H1 (cell line): Measurements from ENCODE around the gene DLL3. TPM values are rescaled to one million over a fixed set of nuclear protein-coding genes. Genes with fewer than 3 reads are reported as not detected.

Experiments
- CTCF ChIA-PET: fragments of 300-600 bp; sonication (Branson Sonifier 250); formaldehyde crosslinking; loops from one replicate; lab custom pipeline; 2021; ENCODE audit not compliant: partially characterized antibody; lab: Charles Lee
- POLR2A ChIA-PET: fragments of 300-600 bp; sonication (Branson Sonifier 250); formaldehyde crosslinking; loops from one replicate; lab custom pipeline; 2021; ENCODE audit warnings: inconsistent platforms; ENCODE audit not compliant: partially characterized antibody; lab: Charles Lee
- DNase-seq, 2 experiments: peaks; one replicate each; pipeline versions ENCODE4 v3.0.0 to v3.0.0-alpha.2; 2010 to 2022; ENCODE audit warnings: low spot score in 2 of 2, low read depth in 1 of 2, mixed read lengths in 1 of 2
- FAIRE-seq: peaks from 2 replicates; lab custom pipeline; 2011; peaks lifted over from hg19 to GRCh38; lab: Jason Lieb, UNC
- H2AFZ ChIP-seq: 2 replicates; pipeline ENCODE4 v1.8.1; 2012; ENCODE audit warnings: low read length, inconsistent platforms
- H2AK5ac ChIP-seq: 2 replicates; pipeline ENCODE4 v1.6.1; 2013; ENCODE audit warnings: low read depth, low read length
- H2BK120ac ChIP-seq: replicated peaks from 2 replicates; pipeline ENCODE3; 2013; ENCODE audit warnings: low read depth, low read length, inconsistent platforms
- H2BK12ac ChIP-seq: 2 replicates; pipeline ENCODE4 v1.6.1; 2013; ENCODE audit warnings: low read depth, low read length
- H2BK15ac ChIP-seq: 2 replicates; pipeline ENCODE4 v1.6.1; 2013; ENCODE audit warnings: low read length
- H2BK20ac ChIP-seq: 2 replicates; pipeline ENCODE4 v1.6.1; 2013; ENCODE audit warnings: low read length
- H2BK5ac ChIP-seq: 2 replicates; pipeline ENCODE4 v1.6.1; 2013; ENCODE audit warnings: low read depth, low read length
- H3K14ac ChIP-seq: 2 replicates; pipeline ENCODE4 v1.6.1; 2013; ENCODE audit warnings: inconsistent platforms; ENCODE audit not compliant: insufficient read length
- H3K18ac ChIP-seq: 2 replicates; pipeline ENCODE4 v1.6.1; 2013; ENCODE audit warnings: low read length; ENCODE audit errors: extremely low read depth
- H3K23ac ChIP-seq: 2 replicates; pipeline ENCODE4 v1.6.1; 2013; ENCODE audit warnings: inconsistent platforms; ENCODE audit not compliant: insufficient read length
- H3K23me2 ChIP-seq: 2 replicates; pipeline ENCODE4 v1.6.1; 2013; ENCODE audit warnings: low read depth, low read length
- H3K27ac ChIP-seq: 2 replicates; pipeline ENCODE4 v1.6.1; 2011; ENCODE audit warnings: low read depth, low read length, inconsistent platforms
- H3K27me3 ChIP-seq, 4 experiments: replicated peaks in 1 of 4; 1 replicate in 1 of 4; 2 replicates in 3 of 4; pipeline versions ENCODE4 v1.6.1 to v1.8.1; 2011 to 2013; ENCODE audit warnings: low read length in 3 of 4, mild to moderate bottlenecking in 3 of 4, inconsistent platforms in 2 of 4, mixed read lengths in 2 of 4, moderate library complexity in 1 of 4; ENCODE audit not compliant: control insufficient read depth in 3 of 4, insufficient read depth in 3 of 4; ENCODE audit errors: extremely low read depth in 1 of 4
- H3K36me3 ChIP-seq, 4 experiments: 2 replicates each; pipeline versions ENCODE4 v1.6.1 to v1.8.1; 2011 to 2013; ENCODE audit warnings: mild to moderate bottlenecking in 4 of 4, low read length in 3 of 4, moderate library complexity in 2 of 4, control low read depth in 1 of 4, inconsistent platforms in 1 of 4; ENCODE audit not compliant: insufficient read depth in 4 of 4, control insufficient read depth in 2 of 4
- H3K4ac ChIP-seq: replicated peaks from 2 replicates; pipeline ENCODE3; 2013; ENCODE audit warnings: low read length, low read depth, mixed read lengths, inconsistent platforms; ENCODE audit not compliant: insufficient read length
- H3K4me1 ChIP-seq, 4 experiments: replicated peaks in 1 of 4; 1 replicate in 1 of 4; 2 replicates in 3 of 4; pipeline versions ENCODE4 v1.6.1 to v1.8.1; 2011 to 2013; ENCODE audit warnings: low read length in 3 of 4, inconsistent platforms in 2 of 4, mixed read lengths in 1 of 4; ENCODE audit not compliant: insufficient read depth in 4 of 4, control insufficient read depth in 3 of 4
- H3K4me2 ChIP-seq, 2 experiments: 2 replicates each; pipeline versions ENCODE4 v1.6.1 to v1.8.1; 2011 to 2013; ENCODE audit warnings: low read depth in 2 of 2, low read length in 2 of 2, control low read depth in 1 of 2, inconsistent platforms in 1 of 2, mild to moderate bottlenecking in 1 of 2; ENCODE audit not compliant: insufficient read depth in 1 of 2
- H3K4me3 ChIP-seq, 4 experiments: fragments of 200-600, 300-600 bp in 1 of 4; sonication (generic), shearing (Covaris generic), sonication (Bioruptor Twin) in 1 of 4; 2 replicates each; pipeline versions ENCODE4 v1.5.1 to v1.8.1; 2011 to 2016; ENCODE audit warnings: low read length in 4 of 4, low read depth in 3 of 4, control low read depth in 2 of 4, inconsistent platforms in 2 of 4, mild to moderate bottlenecking in 2 of 4, mixed read lengths in 1 of 4, moderate library complexity in 1 of 4; ENCODE audit not compliant: insufficient read depth in 2 of 4; ENCODE audit errors: extremely low read depth in 1 of 4
- H3K56ac ChIP-seq: replicated peaks from 2 replicates; pipeline ENCODE3; 2013; ENCODE audit warnings: low read depth, mild to moderate bottlenecking, mixed read lengths, low read length, inconsistent platforms; ENCODE audit not compliant: insufficient read length
- H3K79me1 ChIP-seq: 2 replicates; pipeline ENCODE4 v1.6.1; 2013; ENCODE audit warnings: low read depth, low read length, control low read depth
- H3K79me2 ChIP-seq, 2 experiments: 2 replicates each; pipeline versions ENCODE4 v1.6.1 to v1.8.1; 2012 to 2013; ENCODE audit warnings: low read length in 2 of 2, mild to moderate bottlenecking in 2 of 2, inconsistent platforms in 1 of 2; ENCODE audit not compliant: insufficient read depth in 2 of 2, control insufficient read depth in 1 of 2
- H3K9ac ChIP-seq, 4 experiments: replicated peaks in 1 of 4; 1 replicate in 1 of 4; 2 replicates in 3 of 4; pipeline versions ENCODE4 v1.6.1 to v1.8.1; 2011 to 2013; ENCODE audit warnings: low read depth in 3 of 4, low read length in 3 of 4, control low read depth in 2 of 4, mild to moderate bottlenecking in 2 of 4, moderate library complexity in 2 of 4, inconsistent platforms in 1 of 4; ENCODE audit errors: extremely low read depth in 1 of 4
- H3K9me3 ChIP-seq, 2 experiments: 2 replicates each; pipeline versions ENCODE4 v1.6.1 to v1.8.1; 2012 to 2013; ENCODE audit warnings: mild to moderate bottlenecking in 2 of 2, moderate library complexity in 2 of 2, control low read depth in 1 of 2, inconsistent platforms in 1 of 2, low read depth in 1 of 2, low read length in 1 of 2, mixed read lengths in 1 of 2; ENCODE audit not compliant: insufficient read depth in 2 of 2
- H4K20me1 ChIP-seq, 2 experiments: replicated peaks in 1 of 2; 2 replicates each; pipeline versions ENCODE3 to v1.8.1; 2011 to 2013; ENCODE audit warnings: inconsistent platforms in 2 of 2, low read length in 2 of 2, mild to moderate bottlenecking in 1 of 2; ENCODE audit not compliant: insufficient read depth in 2 of 2, control insufficient read depth in 1 of 2
- H4K5ac ChIP-seq: 2 replicates; pipeline ENCODE4 v1.6.1; 2013; ENCODE audit warnings: low read length, low read depth, mixed read lengths, inconsistent platforms; ENCODE audit not compliant: insufficient read length
- H4K8ac ChIP-seq: 2 replicates; pipeline ENCODE4 v1.8.0; 2013; ENCODE audit warnings: mild to moderate bottlenecking, moderate library complexity, low read length, inconsistent platforms; ENCODE audit not compliant: insufficient read depth; ENCODE audit errors: extremely low read depth
- H4K91ac ChIP-seq: replicated peaks from 2 replicates; pipeline ENCODE3; 2013; ENCODE audit warnings: low read length, mixed read lengths, inconsistent platforms; ENCODE audit not compliant: insufficient read length
- BCL11A ChIP-seq, 2 experiments: IDR thresholded peaks; one replicate each; pipeline ENCODE4 v1.6.1; 2011; ENCODE audit warnings: low read depth in 2 of 2, low read length in 2 of 2, mild to moderate bottlenecking in 2 of 2
- E2F6 ChIP-seq: IDR thresholded peaks from 2 replicates; pipeline ENCODE4 v1.6.1; 2012; ENCODE audit warnings: inconsistent platforms
- HDAC2 ChIP-seq, 2 experiments: fragments of 300-600 bp in 1 of 2; sonication (generic) in 1 of 2; IDR thresholded peaks; 2 replicates each; pipeline ENCODE4 v1.6.1; 2011 to 2012; ENCODE audit warnings: low read depth in 2 of 2, low read length in 2 of 2, mild to moderate bottlenecking in 2 of 2, moderate library complexity in 2 of 2, borderline replicate concordance in 1 of 2, inconsistent platforms in 1 of 2
- JUND ChIP-seq: IDR thresholded peaks from 2 replicates; pipeline ENCODE4 v1.6.1; 2011; ENCODE audit warnings: mild to moderate bottlenecking, improper control_type of control experiment, low read length
- RAD21 ChIP-seq, 2 experiments: IDR thresholded peaks in 1 of 2; conservative IDR thresholded peaks in 1 of 2; 2 replicates each; pipeline ENCODE4 v1.6.1; 2011; ENCODE audit warnings: low read depth in 2 of 2, low read length in 2 of 2, improper control_type of control experiment in 1 of 2, inconsistent platforms in 1 of 2, mild to moderate bottlenecking in 1 of 2, moderate library complexity in 1 of 2
- RBBP5 ChIP-seq: IDR thresholded peaks from 2 replicates; pipeline ENCODE4 v1.7.1; 2012; ENCODE audit warnings: low read depth, mild to moderate bottlenecking, inconsistent platforms, low read length, moderate library complexity, borderline replicate concordance
- RNF2 ChIP-seq: fragments of 200-900, 300-1000 bp; sonication (generic); IDR thresholded peaks from 2 replicates; pipeline ENCODE4 v1.7.1; 2016; ENCODE audit warnings: borderline replicate concordance, low read depth, mild to moderate bottlenecking, antibody characterized with exemption, low read length; ENCODE audit not compliant: poor library complexity, severe bottlenecking; ENCODE audit errors: missing control alignments
- SP2 ChIP-seq: IDR thresholded peaks from 2 replicates; pipeline ENCODE4 v1.6.1; 2012; ENCODE audit warnings: mild to moderate bottlenecking, low read length, inconsistent platforms
- WGBS, 2 experiments: shearing (Covaris generic) in 1 of 2; methylation state at CpG; one replicate each; pipeline versions ENCODE4 v1.1.6 to v1.1.7; 2013 to 2015; ENCODE audit warnings: low lambda C conversion rate in 2 of 2, mixed read lengths in 2 of 2, inconsistent platforms in 1 of 2, low coverage in 1 of 2, missing lambda C conversion rate in 1 of 2; ENCODE audit not compliant: insufficient replicate concordance in 2 of 2, insufficient coverage in 1 of 2, insufficient read length in 1 of 2; ENCODE audit errors: extremely low coverage in 1 of 2, missing lambda C conversion rate in 1 of 2; 5-methylcytosine and 5-hydroxymethylcytosine counted together
- polyA plus RNA-seq, 7 experiments: library from polyadenylated mRNA; depleted of rRNA in 3 of 7; stranded (reverse) in 5 of 7; unstranded in 2 of 7; fragments of >200 nt in 5 of 7; fragments of 200-250 nt in 2 of 7; gene quantifications; 1 replicate in 5 of 7; 2 replicates in 1 of 7; 4 replicates in 1 of 7; pipeline versions ENCODE4 v1.2.1 to v1.2.3, GENCODE V29; 2011 to 2013; ENCODE audit warnings: missing spikeins in 2 of 7, mixed read lengths in 2 of 7
- total RNA-seq: library from RNA; stranded (reverse); fragmentation: NEBNext Ultra II Directional; extraction: Animal tissue kit (Norgen Biotek cat#: 25700); gene quantifications from 2 replicates; pipeline ENCODE4 v1.2.1, GENCODE V29; 2021

Gene DLL3
- total and polyA plus RNA-seq, 2 of the 8 experiments (the other 6 are each of a cell fraction or from before 2014, with no cell fraction given) = 12.2 to 13.8 TPM

- no peaks in the 10 kb centered on the region for H3K79me1 ChIP-seq
- H4K91ac ChIP-seq = no peak overlapping the region
- H2BK15ac ChIP-seq = peak overlapping the region; percentile 29; the same call in 1 of the 2 replicates
- no peak overlapping the region for H3K14ac ChIP-seq
- peaks cover 36 to 95% (median 85%) of the 10 kb centered on the region in 4 experiments for H3K27me3 ChIP-seq
- peaks cover 3 to 10% (median 5%) of the 10 kb centered on the region in 4 experiments; a peak in 5 of 7 replicates for H3K4me1 ChIP-seq
- H3K4me2 ChIP-seq = peak overlapping the region in 1 of 2 experiments; percentile 52; a peak in 2 of 4 replicates
- H2BK5ac ChIP-seq = no peak overlapping the region
- CTCF ChIA-PET = interaction anchor here (0.7 to 1.8 kb wide), 18 partner anchors 9 to 105 kb away, joined by 3 to 23 read pairs (median 3); partner anchors contain the start of gene SELENOV
- H2AK5ac ChIP-seq = no peak overlapping the region
- H4K5ac ChIP-seq = no peak overlapping the region
- H3K9me3 ChIP-seq = peaks cover 6 to 8% of the 10 kb centered on the region in 2 experiments; a peak in 3 of 4 replicates
- no peak overlapping the region for H2BK12ac ChIP-seq
- peak overlapping the region; percentile 88 for H4K8ac ChIP-seq
- H2AFZ ChIP-seq = no peak overlapping the region
- peak overlapping the region in 1 of 4 experiments; percentile 37; a peak in 1 of 8 replicates for H3K4me3 ChIP-seq
- H4K20me1 ChIP-seq = peaks cover 0 to 3% of the 10 kb centered on the region in 2 experiments
- no peak overlapping the region for H3K56ac ChIP-seq
- no peak overlapping the region for H2BK120ac ChIP-seq
- DNase-seq (peak in 1 of 2 experiments; percentile 93), FAIRE-seq (no peak)
- no peak overlapping the region for H3K27ac ChIP-seq
- no peaks in the 10 kb centered on the region for H3K79me2 ChIP-seq
- H3K36me3 ChIP-seq = no peaks in the 10 kb centered on the region
- 26% methylated on average over 44 of the region's 69 CpGs; no CpG with 5 or more reads in 1 of the 2 experiments for WGBS, 2 experiments
- H3K18ac ChIP-seq = peak overlapping the region; percentile 48; the same call in 1 of the 2 replicates
- no peak overlapping the region for H3K9ac ChIP-seq
- no peak overlapping the region for H3K4ac ChIP-seq
- no peak overlapping the region for H3K23ac ChIP-seq
- no peak overlapping the region for H2BK20ac ChIP-seq
- peaks cover 22% of the 10 kb centered on the region for H3K23me2 ChIP-seq
- POLR2A ChIA-PET = interaction anchor here (0.6 to 1.2 kb wide), 11 partner anchors 10 to 112 kb away, joined by 3 to 7 read pairs (median 3); partner anchors contain the start of genes PAF1 and TIMM50
- TF ChIP-seq RNF2 (peak; percentile 63), BCL11A (IDR thresholded peaks at IDR 0.05; ENCODE audit: low read depth in 2 of 2, low read length in 2 of 2) (no peak), E2F6 (peak; percentile 99), RAD21 (IDR thresholded peaks at IDR 0.05 in 1 of 2, conservative IDR thresholded peaks at IDR 0.05 in 1 of 2; ENCODE audit: low read depth in 2 of 2, low read length in 2 of 2) (peak in 1 of 2 experiments; percentile 56; a peak in 2 of 4 replicates), HDAC2 (IDR thresholded peaks at IDR 0.05; ENCODE audit: borderline replicate concordance in 1 of 2, low read depth in 2 of 2, low read length in 2 of 2) (peak in 1 of 2 experiments; percentile 64; a peak in 1 of 4 replicates), JUND (0 out of 2 replicates have a peak, but pooled peaks have one; percentile 34), SP2 (no peak), RBBP5 (0 out of 2 replicates have a peak, but pooled peaks have one; percentile 54)
Observed at GRCh38 chr19:39502640-39503417, 4.1 kb downstream of the DLL3 start.
